ENCODE results near the gene ARHGAP30.
A peak's percentile ranks its signal among the peaks of the same experiment; 100 is the strongest.

Gene ARHGAP30

DNA sequence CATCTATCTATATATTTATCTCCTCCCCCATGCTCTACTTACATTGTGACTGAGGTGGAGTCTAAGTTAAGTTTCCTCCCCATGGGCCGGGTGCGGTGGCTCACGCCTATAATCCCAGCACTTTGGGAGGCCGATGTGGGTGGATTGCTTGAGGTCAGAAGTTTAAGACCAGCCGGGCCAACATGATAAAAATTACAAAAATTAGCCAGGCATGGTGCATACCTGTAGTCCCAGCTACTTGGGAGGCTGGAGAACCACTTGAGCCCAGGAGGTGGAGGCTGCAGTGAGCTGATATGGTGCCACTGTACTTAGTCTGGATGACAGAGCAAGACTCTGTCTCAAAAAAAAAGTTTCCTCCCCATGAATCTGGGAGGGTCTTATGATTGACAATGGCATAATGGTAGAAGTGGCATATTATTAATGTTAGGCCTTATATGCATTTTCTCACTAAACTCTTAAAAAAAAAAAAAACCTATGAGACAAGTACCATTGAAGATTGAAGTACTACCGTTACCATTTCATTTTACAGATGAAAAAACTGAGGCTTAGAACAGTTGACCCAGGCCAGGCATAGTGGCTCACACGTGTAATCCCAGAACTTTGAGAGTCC, 60.0 kb downstream of the ARHGAP30 start:
- no peak for DNase-seq (ENCODE audit: low spot score)

DNA sequence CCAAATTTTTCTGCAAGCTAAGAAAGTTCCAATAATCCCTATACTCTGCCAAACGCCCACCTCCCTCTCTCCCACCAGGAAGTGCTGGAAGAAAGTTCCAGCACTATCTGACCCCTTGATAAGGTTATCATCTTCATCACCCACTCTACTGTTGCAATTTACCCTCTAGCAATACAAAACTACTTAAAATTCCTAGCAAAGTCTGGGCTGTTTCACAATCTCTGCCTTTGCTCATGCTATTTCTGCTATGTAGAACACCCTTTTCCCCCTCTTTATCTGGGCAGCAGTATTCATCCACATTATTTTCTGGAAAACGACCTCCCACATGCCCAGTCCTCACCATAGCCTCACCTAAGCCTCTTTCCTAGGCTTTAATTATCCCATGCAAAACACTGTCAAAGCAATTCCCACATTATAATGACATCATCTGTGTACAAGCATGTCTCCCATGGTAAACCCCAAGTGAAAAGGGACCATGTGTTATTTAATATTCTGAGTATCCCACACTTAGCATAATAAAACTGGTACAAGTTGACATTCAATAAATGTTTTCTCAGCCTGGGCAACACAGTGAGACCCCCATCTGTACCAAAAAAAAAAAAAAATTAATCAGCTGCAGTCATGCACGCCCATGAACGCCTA, 60.7 kb downstream of the ARHGAP30 start:
- DNase-seq (ENCODE audit: low spot score): no peak

- no peak for DNase-seq (ENCODE audit: low spot score)
Observed at GRCh38 chr1:161007369-161007768, 62.3 kb downstream of the ARHGAP30 start.

- no peak for DNase-seq (ENCODE audit: low spot score)
Observed at GRCh38 chr1:161006563-161006962, 63.1 kb downstream of the ARHGAP30 start.

DNA sequence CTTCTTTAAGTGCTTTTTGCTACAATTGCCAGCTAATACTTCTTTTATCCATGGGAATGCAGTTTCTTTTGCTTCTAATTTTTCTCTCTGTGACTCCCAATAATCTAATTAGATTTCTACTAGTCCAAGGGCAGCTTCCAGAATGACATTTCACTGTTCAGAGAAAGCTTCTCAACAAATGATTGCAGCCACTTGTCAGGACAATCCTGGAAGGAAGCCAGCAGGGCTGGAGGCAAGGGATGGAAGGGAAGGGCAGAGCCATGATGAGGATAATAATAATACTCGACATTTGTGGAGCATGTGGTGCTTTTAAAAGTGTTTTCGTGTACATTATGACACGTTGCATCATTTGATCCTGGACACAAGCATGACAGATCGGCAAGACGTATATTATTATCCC, 68.2 kb downstream of the ARHGAP30 start:
- DNase-seq (ENCODE audit: low spot score): no peak

- no peak for DNase-seq (ENCODE audit: low spot score)
Observed at GRCh38 chr1:161000736-161001480, 68.8 kb downstream of the ARHGAP30 start.

DNA sequence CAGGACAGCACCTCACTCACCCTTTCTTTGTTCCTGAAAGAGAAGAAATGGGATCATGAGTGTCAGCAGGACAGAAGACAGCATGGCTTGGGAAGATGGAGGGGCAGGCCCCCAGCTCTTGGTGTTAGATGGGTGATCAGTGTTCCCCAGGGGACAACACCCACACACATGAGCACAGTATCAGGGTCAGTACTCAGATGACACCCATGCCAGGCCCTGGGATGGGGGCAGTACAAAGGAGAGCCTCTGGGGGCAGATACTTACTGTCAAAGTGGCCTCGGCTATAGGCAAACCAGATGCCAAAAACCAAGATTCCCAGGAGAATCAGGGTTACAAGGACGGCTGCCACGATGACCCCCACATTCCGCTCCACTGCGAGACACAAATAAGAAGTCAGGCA, 70.3 kb downstream of the ARHGAP30 start:
- no peak for DNase-seq (ENCODE audit: low spot score)

DNA sequence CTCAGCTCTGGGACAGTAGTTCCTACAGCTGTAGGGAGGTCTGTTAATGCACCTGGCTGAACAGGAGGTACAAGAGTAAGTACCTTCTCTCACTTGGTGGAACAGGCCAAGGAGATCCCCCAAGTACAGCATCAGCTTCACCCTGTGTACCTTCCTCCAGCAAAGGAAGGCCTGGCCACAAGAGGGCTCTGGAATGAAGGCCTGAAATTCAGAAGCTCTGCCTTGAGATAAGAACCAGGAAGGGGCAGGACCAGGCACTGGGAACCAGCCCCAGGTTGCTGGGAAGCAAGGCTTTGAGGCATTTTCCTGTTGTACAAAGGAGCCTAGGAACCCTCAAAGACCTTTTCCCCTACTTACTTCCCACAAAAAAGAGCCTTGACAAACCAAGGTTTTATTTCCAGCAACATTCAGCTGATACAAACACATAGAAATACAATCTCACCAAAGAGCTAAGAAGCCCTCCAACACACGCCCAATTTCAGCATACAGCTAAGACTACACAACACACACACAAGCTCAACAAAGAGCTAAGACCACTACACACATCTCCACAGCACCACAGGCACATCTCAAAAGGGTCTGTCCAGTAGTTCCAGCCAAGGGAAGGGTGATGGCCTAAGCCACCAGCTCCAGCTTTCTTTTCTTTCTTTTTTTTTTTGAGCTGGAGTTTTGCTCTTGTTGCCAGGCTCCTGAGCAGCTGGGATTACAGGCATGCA, 72.2 kb downstream of the ARHGAP30 start:
- DNase-seq (ENCODE audit: low spot score): peak; percentile 74

Data from hepatic stellate cell (primary cell).